Activated T-cell treated with anti-CD3 and anti-CD28 coated beads, Interleukin-2, amount 50 U/mL, for 4 hours (primary cell): ENCODE measurements around the gene TMEM87A. TPM values are rescaled to one million over a fixed set of nuclear protein-coding genes. Genes with fewer than 3 reads are reported as not detected.
"Not testable (repeated sequence)": the region's sequence is repeated elsewhere in the genome, so short reads cannot be mapped to it uniquely, and the experiment has no call there.

ENCODE experiments used
- ATAC-seq, 2 donors: fragments of 200-7000 bp; cut with Tn5 transposase; one replicate each; pipeline ENCODE4 v1.10.0; 2021
- DNase-seq: peaks from one replicate; pipeline ENCODE4 v3.0.0-alpha.2; 2020
- H3K27me3 Mint-ChIP-seq: one replicate; pipeline ENCODE4 v1.8.0; 2021; ENCODE audit warnings: low read depth, mixed read lengths
- H3K36me3 Mint-ChIP-seq: one replicate; pipeline ENCODE4 v1.8.0; 2022; ENCODE audit warnings: mixed read lengths; ENCODE audit not compliant: insufficient read depth
- H3K4me1 Mint-ChIP-seq: one replicate; pipeline ENCODE4 v1.8.0; 2021; ENCODE audit warnings: low read depth, mixed read lengths
- H3K4me3 Mint-ChIP-seq: one replicate; pipeline ENCODE4 v1.8.0; 2021; ENCODE audit warnings: mild to moderate bottlenecking, moderate library complexity, mixed read lengths
- H3K9me3 Mint-ChIP-seq: one replicate; pipeline ENCODE4 v1.8.0; 2021; ENCODE audit warnings: mixed read lengths
- total RNA-seq, 3 donors: library from RNA; stranded (reverse); gene quantifications; one replicate each; pipeline ENCODE4 v1.2.1, GENCODE V29; 2021

TMEM87A gene
- 10 to 100 TPM; 47.1 to 57.0 (median 56.4) TPM for total RNA-seq

GRCh38 chr15:42272939-42273899 is at the start of gene TMEM87A, which contains the start of gene GANC:
TSS of gene TMEM87A (minus strand) at chr15:42273433. CDS start at chr15:42273398, 35 bp downstream.
TSS of gene GANC (plus strand) at chr15:42273201. CDS start at chr15:42274482, 1,281 bp downstream.
- DNase-seq (peak; percentile 90), ATAC-seq (peak; percentile 97)
- Mint-ChIP-seq H3K27me3 (no peaks in the 10 kb centered on the region), H3K36me3 (peaks cover 8% of the 10 kb centered on the region), H3K9me3 (no peaks in the 10 kb centered on the region), H3K4me3 (peak within 1 kb of the TSS; percentile 98), H3K4me1 (peaks cover 58% of the 10 kb centered on the region)

- ATAC-seq (no peak), DNase-seq (no peak)
- Mint-ChIP-seq H3K9me3 (no peaks in the 10 kb centered on the region), H3K36me3 (peaks cover 37% of the 10 kb centered on the region), H3K27me3 (no peaks in the 10 kb centered on the region), H3K4me3 (no peak overlapping the region), H3K4me1 (no peaks in the 10 kb centered on the region)
These were observed 46.0 kb upstream of the TMEM87A start for GRCh38 chr15:42319206-42319605.

- DNase-seq, ATAC-seq, H3K9me3 Mint-ChIP-seq, H3K4me3 Mint-ChIP-seq, H3K4me1 Mint-ChIP-seq, H3K27me3 Mint-ChIP-seq: not testable (repeated sequence)
- H3K36me3 Mint-ChIP-seq: peaks cover 30% of the 10 kb centered on the region
These were observed 43.1 kb upstream of the TMEM87A start for GRCh38 chr15:42316282-42316805.

- peaks cover 30% of the 10 kb centered on the region for H3K36me3 Mint-ChIP-seq
- H3K4me1 Mint-ChIP-seq: no peaks in the 10 kb centered on the region
- DNase-seq (no peak), ATAC-seq (peak in 1 of 2 donors; percentile 34)
- H3K9me3 Mint-ChIP-seq: no peaks in the 10 kb centered on the region
- H3K27me3 Mint-ChIP-seq: no peaks in the 10 kb centered on the region
- no peak overlapping the region for H3K4me3 Mint-ChIP-seq
These were observed 42.3 kb upstream of the TMEM87A start for GRCh38 chr15:42315521-42315920.

- peaks cover 34% of the 10 kb centered on the region for H3K36me3 Mint-ChIP-seq
- no peak overlapping the region for H3K4me3 Mint-ChIP-seq
- DNase-seq (no peak), ATAC-seq (no peak)
- H3K9me3 Mint-ChIP-seq: no peaks in the 10 kb centered on the region
- H3K27me3 Mint-ChIP-seq: no peaks in the 10 kb centered on the region
- no peaks in the 10 kb centered on the region for H3K4me1 Mint-ChIP-seq
These were observed 41.6 kb upstream of the TMEM87A start for GRCh38 chr15:42314818-42315217.

GRCh38 chr15:42313463-42313862 is 40.2 kb upstream of the TMEM87A start:
- Mint-ChIP-seq H3K4me3 (no peak overlapping the region), H3K27me3 (no peaks in the 10 kb centered on the region), H3K36me3 (peaks cover 36% of the 10 kb centered on the region), H3K9me3 (no peaks in the 10 kb centered on the region), H3K4me1 (no peaks in the 10 kb centered on the region)
- DNase-seq: no peak
- no peak for ATAC-seq

- Mint-ChIP-seq H3K4me1 (no peaks in the 10 kb centered on the region), H3K4me3 (no peak overlapping the region), H3K36me3 (peaks cover 35% of the 10 kb centered on the region), H3K27me3 (no peaks in the 10 kb centered on the region), H3K9me3 (peaks cover 19% of the 10 kb centered on the region)
- ATAC-seq: no peak
- DNase-seq: no peak
These were observed 33.4 kb upstream of the TMEM87A start for GRCh38 chr15:42306681-42307080.

GRCh38 chr15:42301004-42301403 is 27.8 kb upstream of the TMEM87A start:
- H3K4me3 Mint-ChIP-seq, ATAC-seq, H3K4me1 Mint-ChIP-seq, DNase-seq, H3K27me3 Mint-ChIP-seq: not testable (repeated sequence)
- H3K9me3 Mint-ChIP-seq: peaks cover 19% of the 10 kb centered on the region
- H3K36me3 Mint-ChIP-seq: peaks cover 37% of the 10 kb centered on the region

- no peak overlapping the region for H3K4me3 Mint-ChIP-seq
- no peak for ATAC-seq
- H3K27me3 Mint-ChIP-seq: no peaks in the 10 kb centered on the region
- no peak for DNase-seq
- no peaks in the 10 kb centered on the region for H3K4me1 Mint-ChIP-seq
- peaks cover 39% of the 10 kb centered on the region for H3K36me3 Mint-ChIP-seq
- no peaks in the 10 kb centered on the region for H3K9me3 Mint-ChIP-seq
These were observed 15.9 kb upstream of the TMEM87A start for GRCh38 chr15:42289166-42289565.

- Mint-ChIP-seq H3K4me3 (no peak overlapping the region), H3K9me3 (no peaks in the 10 kb centered on the region), H3K27me3 (no peaks in the 10 kb centered on the region), H3K4me1 (no peaks in the 10 kb centered on the region), H3K36me3 (peaks cover 44% of the 10 kb centered on the region)
- ATAC-seq (no peak), DNase-seq (no peak)
These were observed 14.7 kb upstream of the TMEM87A start for GRCh38 chr15:42287931-42288330.

GRCh38 chr15:42286445-42287029 is 13.3 kb upstream of the TMEM87A start:
- Mint-ChIP-seq H3K9me3 (no peaks in the 10 kb centered on the region), H3K4me1 (no peaks in the 10 kb centered on the region), H3K4me3 (no peak overlapping the region), H3K27me3 (no peaks in the 10 kb centered on the region), H3K36me3 (peaks cover 39% of the 10 kb centered on the region)
- no peak for ATAC-seq
- no peak for DNase-seq

- H3K9me3 Mint-ChIP-seq: no peaks in the 10 kb centered on the region
- H3K36me3 Mint-ChIP-seq: peaks cover 32% of the 10 kb centered on the region
- H3K27me3 Mint-ChIP-seq: no peaks in the 10 kb centered on the region
These were observed 11.8 kb upstream of the TMEM87A start for GRCh38 chr15:42285034-42285433.

GRCh38 chr15:42284551-42284950 is 11.3 kb upstream of the TMEM87A start:
- H3K4me1 Mint-ChIP-seq: no peaks in the 10 kb centered on the region
- no peak overlapping the region for H3K4me3 Mint-ChIP-seq
- H3K36me3 Mint-ChIP-seq: peaks cover 37% of the 10 kb centered on the region
- DNase-seq (no peak), ATAC-seq (no peak)
- no peaks in the 10 kb centered on the region for H3K9me3 Mint-ChIP-seq
- H3K27me3 Mint-ChIP-seq: no peaks in the 10 kb centered on the region

More at GRCh38 chr15:42285034-42285433, 11.8 kb upstream of the TMEM87A start:
- DNase-seq: no peak
- Mint-ChIP-seq H3K4me1 (no peaks in the 10 kb centered on the region), H3K4me3 (no peak overlapping the region)
- ATAC-seq: no peak

- ATAC-seq (no peak), DNase-seq (no peak)
- peaks cover 35% of the 10 kb centered on the region for H3K36me3 Mint-ChIP-seq
- H3K4me1 Mint-ChIP-seq: no peaks in the 10 kb centered on the region
- no peak overlapping the region for H3K4me3 Mint-ChIP-seq
- no peaks in the 10 kb centered on the region for H3K9me3 Mint-ChIP-seq
- no peaks in the 10 kb centered on the region for H3K27me3 Mint-ChIP-seq
These were observed 10.4 kb upstream of the TMEM87A start for GRCh38 chr15:42283671-42284070.
